ENCODE measurements around the gene MT1B.
"Not testable (repeated sequence)": the region's sequence is repeated elsewhere in the genome, so short reads cannot be mapped to it uniquely, and the experiment has no call there.

The MT1B gene

DNA sequence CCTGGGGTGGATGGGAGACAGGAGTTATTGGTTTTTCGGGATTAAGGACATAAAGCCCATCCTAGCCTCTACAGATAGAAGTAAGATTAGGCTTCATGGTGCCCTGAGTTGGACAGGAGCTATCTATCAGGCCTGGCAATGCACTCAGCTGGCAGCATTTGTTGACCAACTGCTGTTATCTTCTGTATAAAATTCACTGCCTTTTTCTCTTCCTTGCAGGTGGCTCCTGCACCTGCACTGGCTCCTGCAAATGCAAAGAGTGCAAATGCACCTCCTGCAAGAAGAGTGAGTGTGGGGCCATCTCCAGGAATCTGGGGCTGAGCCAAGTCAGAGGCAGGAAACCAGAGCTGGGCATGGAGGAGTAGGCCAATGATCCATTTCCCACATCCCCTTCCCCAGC, 12.6 kb upstream of the MT1B start:
- DNase-seq, result no peak

- DNase-seq, result no peak
Observed at GRCh38 chr16:56640076-56640475, 11.6 kb upstream of the MT1B start.

DNA sequence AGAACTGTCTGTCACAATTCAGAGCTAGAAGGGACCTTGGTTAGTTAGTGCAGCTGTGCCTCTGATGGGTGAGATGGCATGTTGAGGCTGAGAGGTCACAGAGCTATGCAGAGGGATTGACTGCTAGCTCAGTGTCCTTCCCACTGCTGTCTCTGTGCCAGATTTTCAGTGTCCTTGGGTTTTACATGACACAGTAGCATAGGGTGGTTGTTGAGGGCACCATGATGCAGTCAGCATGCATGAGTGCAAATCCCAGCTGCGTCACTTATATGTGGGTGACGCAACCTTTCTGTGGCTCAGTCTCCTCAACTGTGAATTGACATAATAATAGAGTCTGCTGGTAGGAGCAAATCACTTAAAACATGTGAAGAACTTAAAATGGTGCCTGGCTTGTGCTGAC, 10.5 kb upstream of the MT1B start:
- DNase-seq, result no peak

DNA sequence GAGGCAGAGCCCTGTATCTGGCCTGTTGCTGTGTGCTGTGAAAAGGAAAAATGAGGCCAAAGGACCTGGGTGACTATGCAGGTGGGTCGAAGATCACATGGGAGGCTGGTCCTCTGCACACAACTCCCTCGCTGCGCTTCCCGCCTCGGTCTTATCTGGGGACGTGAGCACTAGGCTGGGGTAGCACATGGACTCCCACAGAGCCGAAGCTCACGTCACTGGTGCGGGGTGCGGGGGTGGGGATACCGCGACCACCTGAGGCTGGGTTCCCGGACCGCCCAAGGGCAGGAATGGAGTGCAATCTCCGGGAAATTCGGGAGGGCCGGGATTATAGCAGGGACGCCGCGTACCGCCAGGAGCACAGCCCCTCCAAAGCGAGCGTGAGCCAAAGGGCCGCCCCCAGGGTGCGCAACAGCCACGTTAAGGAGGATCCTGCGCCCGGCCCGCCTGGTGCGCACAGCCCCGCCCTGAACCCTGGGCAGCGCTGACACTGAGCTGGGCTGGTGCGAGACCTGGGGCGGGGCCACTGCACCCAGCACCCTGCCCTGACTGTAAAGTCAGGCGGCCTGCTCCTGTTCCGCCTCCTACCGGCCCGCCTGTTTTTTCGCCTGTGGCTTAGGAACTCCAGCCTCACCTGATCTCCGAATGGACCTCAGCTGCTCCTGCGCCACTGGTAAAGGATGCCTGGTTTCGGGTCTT, 8.5 kb upstream of the MT1B start:
- peak; percentile 68 for DNase-seq

DNA sequence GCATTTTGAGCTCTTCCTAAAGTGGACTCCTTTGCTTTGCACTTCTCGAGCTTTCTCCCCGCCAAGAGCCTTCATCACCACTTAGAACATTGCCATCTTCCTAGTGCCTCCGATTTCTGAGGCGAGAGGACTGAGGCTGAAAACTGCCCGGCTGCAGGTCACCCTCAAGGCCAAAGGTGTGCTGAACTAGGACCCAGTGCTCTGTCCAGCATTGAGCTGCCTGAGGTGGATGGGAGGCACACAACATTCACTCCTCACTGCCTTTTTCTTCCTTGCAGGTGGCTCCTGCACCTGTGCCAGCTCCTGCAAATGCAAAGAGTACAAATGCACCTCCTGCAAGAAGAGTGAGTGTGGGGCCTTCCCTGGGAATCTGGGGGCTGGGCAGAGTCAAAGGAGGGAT, 7.9 kb upstream of the MT1B start:
- no peak for DNase-seq

DNA sequence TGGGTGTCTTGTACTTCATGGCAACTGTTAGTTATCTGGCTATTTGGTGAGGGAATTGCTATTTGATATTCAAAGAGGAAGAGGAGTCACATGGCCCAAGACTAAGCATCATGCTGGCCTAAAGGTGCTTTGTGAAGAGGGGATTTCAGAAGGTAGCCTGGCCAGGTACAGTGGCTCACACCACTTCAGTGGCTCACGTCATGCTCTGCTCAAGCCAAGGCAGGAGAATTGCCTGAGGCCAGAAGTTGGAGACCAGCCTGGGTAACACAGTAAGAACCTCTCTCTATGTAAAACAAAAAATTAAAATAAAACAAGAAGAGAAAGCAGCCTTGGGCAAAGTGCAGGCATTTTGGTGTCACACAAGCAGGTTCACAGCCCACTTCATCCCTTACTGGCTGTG, 6.4 kb upstream of the MT1B start:
- DNase-seq, result no peak

DNA sequence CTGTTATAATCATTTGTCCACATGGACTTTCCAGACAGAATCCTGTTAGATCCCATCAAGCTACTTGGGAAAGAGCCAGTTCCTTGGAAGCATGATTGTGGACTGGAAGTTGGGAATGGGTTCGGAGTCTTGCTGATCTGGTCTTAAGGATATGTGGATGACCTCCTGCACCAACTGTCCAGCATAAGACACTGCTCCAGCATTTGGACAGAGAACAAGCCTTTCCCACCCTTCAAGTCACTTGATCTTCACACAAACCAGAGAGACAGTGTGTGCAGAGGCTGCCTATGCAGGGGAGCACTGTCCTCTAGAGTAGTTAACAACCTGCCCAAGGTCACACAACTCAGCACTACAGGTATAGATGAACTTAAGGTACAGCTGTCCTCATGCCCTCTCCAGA, 5.8 kb upstream of the MT1B start:
- DNase-seq, result no peak

DNA sequence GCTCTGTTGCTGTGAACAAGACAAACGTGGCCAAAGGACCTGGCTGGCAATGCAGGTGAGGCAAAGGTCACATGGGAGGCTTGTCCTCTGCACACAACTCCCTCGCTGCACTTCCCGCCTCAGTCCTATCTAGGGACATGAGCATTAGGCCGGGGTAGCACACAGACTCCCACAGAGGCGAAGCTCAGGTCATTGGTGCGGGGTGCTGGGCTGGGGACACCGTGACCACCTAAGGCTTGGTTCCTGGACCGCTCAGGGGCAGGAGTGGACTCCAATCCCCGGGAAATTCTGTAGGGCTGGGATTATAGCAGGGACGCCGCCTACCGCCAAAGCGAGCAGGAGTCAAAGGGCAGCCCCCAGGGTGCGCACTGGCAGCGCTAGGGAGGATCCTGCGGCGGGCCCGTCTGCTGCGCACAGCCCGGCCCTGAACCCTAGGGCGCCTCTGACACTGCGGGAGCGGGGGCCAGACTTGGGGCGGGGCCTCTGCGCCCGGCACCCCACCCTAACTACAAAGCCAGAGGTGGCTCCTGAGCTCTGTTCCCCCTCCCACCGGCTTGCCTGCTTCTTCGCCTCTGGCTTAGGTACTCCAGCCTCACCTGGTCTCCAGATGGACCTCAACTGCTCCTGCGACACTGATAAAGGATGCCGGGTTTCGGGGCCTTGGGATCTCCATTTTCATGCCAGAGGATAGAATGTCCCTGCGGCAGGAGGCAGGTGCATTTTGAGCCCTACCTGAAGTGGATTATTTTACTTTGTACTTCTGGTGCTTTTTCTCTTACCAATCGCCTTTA, 3.9 kb upstream of the MT1B start:
- DNase-seq, result no peak

DNA sequence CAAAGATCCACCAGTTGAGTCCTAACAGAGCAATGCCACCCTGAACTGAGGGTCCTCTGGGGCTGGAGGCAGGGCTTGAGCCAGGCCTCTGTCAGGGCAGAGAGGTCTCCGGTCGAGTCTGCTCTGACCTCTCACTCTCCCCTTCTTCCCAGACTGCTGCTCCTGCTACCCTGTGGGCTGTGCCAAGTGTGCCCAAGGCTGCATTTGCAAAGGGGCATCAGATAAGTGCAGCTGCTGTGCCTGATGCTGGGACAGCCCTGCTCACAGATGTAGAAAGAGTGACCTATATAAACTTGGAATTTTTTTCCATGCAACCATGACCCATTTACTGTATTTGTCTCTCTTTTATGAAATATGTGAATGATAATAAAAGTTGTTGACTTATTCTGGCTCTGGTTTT, 2.4 kb upstream of the MT1B start:
- no peak for DNase-seq

GRCh38 chr16:56649820-56650219, 1.9 kb upstream of the MT1B start:
- DNase-seq, result no peak

- no peak for DNase-seq
Observed at GRCh38 chr16:56652600-56652999, 914 bp downstream of the MT1B start.

DNA sequence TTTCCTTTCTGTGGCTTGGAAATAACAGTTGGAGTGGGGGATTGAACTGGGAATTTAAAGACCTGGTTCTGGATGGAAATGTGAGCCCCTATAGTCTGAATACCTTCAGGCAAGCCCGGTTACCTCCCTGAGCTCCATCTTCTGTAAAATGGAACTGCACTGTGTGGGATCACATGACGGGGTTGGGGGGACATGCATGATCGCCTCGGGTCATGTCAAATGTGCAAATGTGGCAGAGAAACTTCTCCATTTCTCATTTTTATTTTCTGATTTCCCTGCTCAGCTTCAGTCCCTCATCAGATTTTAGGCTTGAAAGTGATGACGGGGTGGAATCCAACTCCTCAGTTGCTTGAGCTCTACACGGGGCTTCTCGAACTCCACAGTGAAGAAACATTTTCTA, 1.5 kb downstream of the MT1B start:
- DNase-seq, result no peak

DNA sequence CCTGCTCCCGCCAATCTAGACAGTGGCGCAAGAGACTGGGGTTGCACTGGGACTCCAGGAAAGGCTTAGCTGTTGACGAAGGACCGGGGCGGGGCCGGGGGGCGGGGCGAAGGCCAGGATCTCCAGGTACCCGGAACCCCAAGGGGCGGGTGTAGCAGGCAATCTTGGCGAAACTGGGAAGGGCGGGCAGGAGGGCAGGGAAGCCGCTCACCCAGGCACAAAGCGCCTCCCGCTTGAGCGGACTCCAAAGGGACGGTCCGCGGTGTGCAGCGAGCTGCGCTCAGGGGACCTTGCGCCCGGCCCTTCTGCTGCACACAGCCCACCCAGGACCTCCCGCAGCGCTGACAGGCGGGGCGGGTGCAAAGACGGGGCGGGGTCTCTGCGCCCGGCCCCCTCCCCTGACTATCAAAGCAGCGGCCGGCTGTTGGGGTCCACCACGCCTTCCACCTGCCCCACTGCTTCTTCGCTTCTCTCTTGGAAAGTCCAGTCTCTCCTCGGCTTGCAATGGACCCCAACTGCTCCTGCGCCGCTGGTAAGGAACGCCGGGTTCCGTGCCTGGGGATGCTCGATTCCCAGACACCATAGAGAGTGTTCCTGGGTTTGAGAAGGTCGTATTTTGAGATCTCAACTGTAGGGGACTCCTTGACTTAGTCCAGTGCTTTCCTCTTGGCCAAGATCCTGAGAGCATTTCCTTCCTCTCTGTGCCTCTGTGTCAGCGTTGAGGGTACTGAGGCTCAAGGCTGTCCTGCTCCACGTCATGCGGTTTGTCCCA, 6.1 kb downstream of the MT1B start, which contains the start of gene MT1F:
Gene MT1F (plus strand): TSS at position 405 of the 772 bp plus-strand sequence. CDS start 100 bp downstream, at position 505.
- peak; percentile 56 for DNase-seq

DNA sequence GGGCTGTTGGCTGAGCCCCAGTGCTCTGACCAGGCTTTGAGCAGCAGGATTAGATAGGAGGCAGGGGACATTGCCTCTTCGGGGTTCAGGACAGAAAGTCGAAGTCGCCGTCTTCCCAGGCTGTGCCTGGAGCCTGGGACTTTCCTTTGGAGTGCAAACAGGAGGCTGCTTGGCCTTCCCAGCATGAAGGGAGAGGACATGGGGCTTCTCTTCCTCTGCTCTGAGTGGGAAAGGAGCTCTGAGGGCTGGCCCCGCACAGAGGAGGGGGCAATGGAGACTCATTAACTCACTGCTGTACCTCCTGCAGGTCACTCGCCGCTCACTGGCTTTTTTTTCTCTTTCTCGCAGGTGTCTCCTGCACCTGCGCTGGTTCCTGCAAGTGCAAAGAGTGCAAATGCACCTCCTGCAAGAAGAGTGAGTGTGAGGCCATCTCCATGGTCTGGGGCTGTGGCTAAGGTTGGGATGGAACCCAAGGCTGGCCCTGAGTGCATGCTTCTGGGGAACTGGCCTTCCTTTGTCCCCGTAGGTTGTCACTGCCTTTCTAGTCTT, 6.7 kb downstream of the MT1B start:
- no peak for DNase-seq

GRCh38 chr16:56662357-56663354, 11.0 kb downstream of the MT1B start:
- no peak for DNase-seq

DNA sequence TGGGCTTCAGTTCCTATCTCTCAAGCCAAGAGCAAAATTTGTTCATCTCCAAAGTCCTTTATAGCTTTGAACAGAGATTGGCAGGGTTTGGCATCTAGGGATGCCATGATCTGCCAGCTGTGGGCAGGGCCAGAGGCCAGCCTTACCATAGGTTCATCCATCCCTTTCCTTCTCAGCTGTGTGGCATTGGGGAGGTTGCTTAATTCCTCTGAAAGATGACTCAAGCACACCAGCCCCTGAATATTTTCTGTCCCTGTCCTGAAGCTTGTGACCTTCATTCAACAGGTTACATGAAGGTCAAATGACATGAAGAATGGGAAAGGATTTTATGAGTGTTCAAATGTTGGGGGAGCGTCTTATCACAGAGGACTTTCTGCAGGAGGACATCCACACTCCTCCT, 12.8 kb downstream of the MT1B start:
- DNase-seq, result no peak

GRCh38 chr16:56665286-56666261, 13.9 kb downstream of the MT1B start:
- not testable (repeated sequence) for DNase-seq

- DNase-seq, result no peak
Observed at GRCh38 chr16:56667581-56668571, 16.2 kb downstream of the MT1B start, which contains the start of gene MT1G. MT1G (minus strand) TSS chr16:56668065; CDS start chr16:56667993, 72 bp downstream.

All from activated CD4-positive, CD25-positive, alpha-beta regulatory T cell treated with anti-CD3 and anti-CD28 coated beads, Interleukin-2, amount 50 U/mL, for 72 hours (primary cell).